GM10266 (cell line): ENCODE measurements around the gene LCE6A.

Experiments used
- DNase-seq: peaks from one replicate; pipeline ENCODE4 v3.0.0; 2012; ENCODE audit errors: extremely low spot score
- TF ChIP-seq, protein P1 (sequence below): IDR thresholded peaks from 2 replicates; pipeline ENCODE4 v1.5.1; 2012; ENCODE audit warnings: mild to moderate bottlenecking, low read depth; ENCODE audit not compliant: control insufficient read depth, insufficient read depth; ENCODE audit errors: missing control alignments

The LCE6A gene, protein sequence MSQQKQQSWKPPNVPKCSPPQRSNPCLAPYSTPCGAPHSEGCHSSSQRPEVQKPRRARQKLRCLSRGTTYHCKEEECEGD

DNA sequence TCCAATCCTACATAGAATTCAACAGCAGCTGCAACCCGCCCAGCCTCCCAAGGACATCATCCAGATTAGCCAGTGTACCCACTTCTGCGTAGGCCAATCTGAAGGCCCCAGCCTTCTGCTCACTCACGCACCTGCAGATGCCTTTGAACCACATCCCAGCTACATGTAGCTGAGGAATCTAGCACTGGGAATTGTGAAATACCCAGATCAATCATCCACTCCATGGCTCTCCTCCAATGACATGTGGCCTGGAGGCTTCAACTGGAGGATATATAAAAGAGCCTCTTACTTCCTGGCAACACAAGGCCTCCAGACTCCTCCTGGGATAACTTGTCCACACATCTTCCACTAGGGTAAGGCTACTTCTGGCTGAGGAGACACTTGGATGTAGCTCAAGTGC, at the start of gene LCE6A:
Gene LCE6A (plus strand): TSS at position 301 of the 400 bp plus-strand sequence. CDS start 665 bp downstream, outside the sequence.
- DNase-seq = no peak
- TF ChIP-seq, protein P1, sequence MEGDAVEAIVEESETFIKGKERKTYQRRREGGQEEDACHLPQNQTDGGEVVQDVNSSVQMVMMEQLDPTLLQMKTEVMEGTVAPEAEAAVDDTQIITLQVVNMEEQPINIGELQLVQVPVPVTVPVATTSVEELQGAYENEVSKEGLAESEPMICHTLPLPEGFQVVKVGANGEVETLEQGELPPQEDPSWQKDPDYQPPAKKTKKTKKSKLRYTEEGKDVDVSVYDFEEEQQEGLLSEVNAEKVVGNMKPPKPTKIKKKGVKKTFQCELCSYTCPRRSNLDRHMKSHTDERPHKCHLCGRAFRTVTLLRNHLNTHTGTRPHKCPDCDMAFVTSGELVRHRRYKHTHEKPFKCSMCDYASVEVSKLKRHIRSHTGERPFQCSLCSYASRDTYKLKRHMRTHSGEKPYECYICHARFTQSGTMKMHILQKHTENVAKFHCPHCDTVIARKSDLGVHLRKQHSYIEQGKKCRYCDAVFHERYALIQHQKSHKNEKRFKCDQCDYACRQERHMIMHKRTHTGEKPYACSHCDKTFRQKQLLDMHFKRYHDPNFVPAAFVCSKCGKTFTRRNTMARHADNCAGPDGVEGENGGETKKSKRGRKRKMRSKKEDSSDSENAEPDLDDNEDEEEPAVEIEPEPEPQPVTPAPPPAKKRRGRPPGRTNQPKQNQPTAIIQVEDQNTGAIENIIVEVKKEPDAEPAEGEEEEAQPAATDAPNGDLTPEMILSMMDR = no peak

DNA sequence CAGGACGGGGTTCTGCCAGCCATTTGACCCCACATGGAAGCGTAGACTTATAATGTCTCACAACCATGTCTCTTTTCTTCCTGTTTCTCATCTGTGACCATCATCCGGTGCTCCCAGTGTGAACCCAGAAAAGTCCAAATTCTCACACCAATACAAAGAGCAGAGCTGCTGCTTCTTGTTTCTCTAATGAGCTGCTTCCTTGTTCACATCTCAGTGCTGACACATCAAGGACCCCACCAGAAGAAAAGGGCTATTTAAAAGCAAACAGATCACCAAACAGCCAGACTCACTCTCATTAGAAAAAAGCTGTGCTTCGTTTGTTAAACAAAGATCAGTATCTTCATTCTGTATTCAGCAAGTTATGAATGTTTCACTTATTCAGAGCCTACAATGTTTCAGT, 47.0 kb upstream of the LCE6A start:
- TF ChIP-seq, protein P1 = no peak
- no peak for DNase-seq

DNA sequence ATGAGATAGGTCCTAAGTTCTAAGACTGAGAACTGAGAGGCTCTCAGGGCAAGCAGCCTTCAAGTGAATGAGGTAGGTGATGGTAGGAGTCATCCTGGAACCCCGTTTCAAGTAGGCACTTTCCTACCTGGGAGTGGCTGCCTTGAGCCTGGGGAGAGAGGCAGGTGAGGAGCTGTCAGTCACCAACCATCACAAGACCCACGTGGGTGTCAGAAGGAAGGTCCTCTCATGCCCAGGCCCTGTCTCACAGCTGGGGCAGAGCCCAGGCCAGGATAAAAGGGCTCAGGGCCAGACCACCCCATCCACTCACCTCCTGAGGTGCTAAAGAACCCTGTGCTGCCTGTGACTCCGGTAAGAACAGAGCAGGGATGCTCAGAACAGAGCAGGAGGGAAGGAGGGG, 46.2 kb upstream of the LCE6A start, which contains the start of gene LCE1D:
Gene LCE1D (plus strand): TSS at position 301 of the 400 bp plus-strand sequence. CDS start 1,074 bp downstream, outside the sequence.
- TF ChIP-seq, protein P1 = no peak
- no peak for DNase-seq

DNA sequence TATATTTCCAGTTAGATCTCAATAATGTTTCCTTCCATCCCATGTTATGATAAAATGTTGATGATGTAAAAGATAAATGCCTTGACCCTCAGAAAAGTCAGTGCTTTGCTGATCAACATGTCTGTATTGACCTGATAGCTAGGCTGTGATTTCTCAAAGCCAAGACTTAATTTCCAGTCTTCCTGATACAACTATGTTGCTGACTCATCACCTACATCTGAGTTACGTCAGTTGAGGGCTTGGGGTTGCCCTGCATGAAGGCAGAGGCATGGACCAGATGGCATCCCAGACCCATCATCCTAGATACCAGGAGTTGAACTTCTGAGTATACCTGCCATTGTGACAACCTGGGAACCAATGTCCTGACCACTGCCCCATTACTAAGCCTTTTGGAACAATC, 41.3 kb upstream of the LCE6A start:
- no peak for DNase-seq
- TF ChIP-seq, protein P1 = no peak

DNA sequence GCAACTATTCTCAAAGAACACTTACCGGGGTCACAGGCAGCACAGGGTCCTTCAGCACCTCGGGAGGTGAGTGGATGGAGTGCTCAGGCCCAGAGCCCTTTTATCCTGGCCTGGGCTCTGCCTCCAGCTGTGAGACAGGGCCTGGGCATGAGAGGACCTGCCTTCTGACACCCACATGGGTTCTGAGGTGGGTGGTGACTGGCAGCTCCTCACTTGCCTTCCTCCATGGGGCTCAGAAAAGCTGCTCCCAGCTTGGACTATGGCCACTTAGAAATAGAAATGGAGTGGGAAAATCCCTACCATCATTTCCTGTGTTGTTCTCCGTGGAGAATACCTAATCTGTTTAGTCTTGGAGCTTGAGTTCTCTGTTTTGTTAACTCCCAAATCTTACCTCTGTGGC, 36.1 kb upstream of the LCE6A start, which contains the start of gene LCE1C:
Gene LCE1C (minus strand): TSS at position 76 of the 400 bp plus-strand sequence. CDS start 1,173 bp downstream, outside the sequence.
- TF ChIP-seq, protein P1 = no peak
- no peak for DNase-seq

DNA sequence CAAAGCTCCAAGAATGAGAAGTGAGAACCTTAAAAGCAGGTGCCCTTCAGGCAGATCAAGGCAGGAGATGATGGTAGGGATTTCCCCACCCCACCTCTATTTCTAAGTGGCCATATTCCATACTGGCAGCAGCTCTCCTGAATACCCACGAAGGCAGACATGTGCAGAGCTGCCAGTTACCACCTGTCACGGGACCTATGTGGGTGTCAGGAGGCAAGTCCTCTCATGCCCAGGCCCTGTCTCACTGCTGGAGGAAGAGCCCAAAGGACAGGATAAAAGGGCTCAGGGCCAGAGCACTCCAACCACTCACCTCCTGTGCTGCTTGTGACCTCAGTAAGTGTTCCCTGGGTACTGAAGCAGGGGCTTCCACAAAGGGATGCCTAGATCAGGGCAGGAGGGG, 31.6 kb upstream of the LCE6A start:
- TF ChIP-seq, protein P1 = no peak
- DNase-seq = no peak

DNA sequence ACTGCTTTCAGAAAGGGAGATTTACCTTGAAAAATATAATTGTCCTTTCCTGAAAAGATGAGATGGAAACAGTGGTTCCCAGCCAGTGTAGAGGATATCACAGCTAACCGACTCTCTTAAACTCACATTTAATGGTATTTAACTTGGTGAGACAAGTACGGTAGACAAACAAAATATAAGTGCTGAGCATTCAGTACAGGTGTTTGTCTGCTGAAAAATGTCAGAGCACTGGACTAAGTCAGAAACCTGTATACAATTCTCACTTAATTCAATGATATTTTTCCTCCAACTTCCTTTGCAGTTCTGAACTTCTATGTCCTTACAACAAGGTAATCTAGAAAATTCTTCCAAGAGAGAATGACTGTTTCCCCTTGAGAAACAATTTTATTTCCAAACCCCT, 31.0 kb upstream of the LCE6A start, which contains the start of gene LCE1B:
Gene LCE1B (plus strand): TSS at position 301 of the 400 bp plus-strand sequence. CDS start 476 bp downstream, outside the sequence.
- TF ChIP-seq, protein P1 = no peak
- DNase-seq = no peak
